IgD-negative memory B cell (primary cell): ENCODE results near the gene FTCD. TPM values are rescaled to one million over a fixed set of nuclear protein-coding genes. Genes with fewer than 3 reads are reported as not detected.
"Not testable (repeated sequence)": the region's sequence is repeated elsewhere in the genome, so short reads cannot be mapped to it uniquely, and the experiment has no call there.

Source experiments
- H3K27ac Mint-ChIP-seq, 3 donors: one replicate each; pipeline ENCODE4 v1.8.0; 2020 to 2022; ENCODE audit warnings: mild to moderate bottlenecking in 3 of 3, mixed read lengths in 3 of 3, moderate library complexity in 1 of 3
- H3K27me3 Mint-ChIP-seq: one replicate; pipeline ENCODE4 v1.8.0; 2021; ENCODE audit warnings: mixed read lengths
- H3K36me3 Mint-ChIP-seq: one replicate; pipeline ENCODE4 v1.8.0; 2020; ENCODE audit warnings: mild to moderate bottlenecking, mixed read lengths
- H3K4me1 Mint-ChIP-seq, 3 donors: one replicate each; pipeline ENCODE4 v1.8.0; 2020 to 2022; ENCODE audit warnings: mixed read lengths in 3 of 3, mild to moderate bottlenecking in 1 of 3
- H3K4me3 Mint-ChIP-seq, 4 donors: one replicate each; pipeline ENCODE4 v1.8.0; 2020 to 2022; ENCODE audit warnings: mild to moderate bottlenecking in 4 of 4, mixed read lengths in 4 of 4, moderate library complexity in 3 of 4
- H3K9me3 Mint-ChIP-seq, 3 donors: one replicate each; pipeline ENCODE4 v1.8.0; 2020 to 2021; ENCODE audit warnings: mixed read lengths in 3 of 3, mild to moderate bottlenecking in 1 of 3
- polyA plus RNA-seq: library from polyadenylated mRNA; unstranded; fragments of 300-500 nt; fragmentation: Illumina TruSeq; gene quantifications from one replicate; pipeline ENCODE4 v1.2.3, GENCODE V29; 2021

Gene FTCD
- polyA plus RNA-seq, 1 donor from 2014 or later = not detected

DNA sequence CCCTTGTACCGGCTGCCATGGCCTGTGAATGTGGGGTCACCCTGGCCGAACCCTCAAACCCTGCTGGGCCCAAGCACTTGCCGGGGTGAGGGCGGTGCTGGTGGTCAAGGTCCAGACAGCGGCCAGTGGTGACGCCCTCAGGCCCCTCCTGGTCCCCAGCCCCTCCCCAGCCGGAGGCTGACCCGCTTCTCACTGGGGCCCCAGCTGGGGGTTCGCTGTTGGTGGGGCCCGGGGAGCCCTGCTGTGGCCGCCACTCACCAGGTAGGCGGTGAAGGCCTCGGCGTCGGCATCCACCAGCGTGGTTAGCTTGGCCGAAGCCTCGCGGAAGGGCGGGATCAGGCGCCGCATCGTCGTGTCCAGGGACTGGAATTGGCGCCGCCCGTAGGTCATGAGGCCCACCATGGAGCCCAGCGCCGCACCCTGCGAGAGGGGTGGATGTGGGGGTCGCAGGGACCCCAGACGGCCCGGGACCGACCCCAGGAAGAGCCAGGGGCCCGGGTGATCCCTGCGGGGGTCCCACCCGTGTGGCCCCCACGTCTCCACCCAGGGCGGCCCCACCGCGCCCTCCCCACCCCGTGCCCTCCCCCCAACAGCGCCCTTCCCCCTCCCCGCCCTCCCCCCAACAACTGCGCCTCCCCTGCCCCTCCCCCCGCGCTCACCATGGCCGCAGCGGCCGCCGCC lies 10.1 kb downstream of the FTCD start:
- Mint-ChIP-seq H3K27ac (no peak overlapping the region), H3K4me3 (peak overlapping the region in 1 of 4 donors; percentile 45), H3K4me1 (peaks cover 6 to 9% (median 7%) of the 10 kb centered on the region in 3 donors), H3K36me3 (no peaks in the 10 kb centered on the region), H3K9me3 (no peaks in the 10 kb centered on the region), H3K27me3 (no peaks in the 10 kb centered on the region)

DNA sequence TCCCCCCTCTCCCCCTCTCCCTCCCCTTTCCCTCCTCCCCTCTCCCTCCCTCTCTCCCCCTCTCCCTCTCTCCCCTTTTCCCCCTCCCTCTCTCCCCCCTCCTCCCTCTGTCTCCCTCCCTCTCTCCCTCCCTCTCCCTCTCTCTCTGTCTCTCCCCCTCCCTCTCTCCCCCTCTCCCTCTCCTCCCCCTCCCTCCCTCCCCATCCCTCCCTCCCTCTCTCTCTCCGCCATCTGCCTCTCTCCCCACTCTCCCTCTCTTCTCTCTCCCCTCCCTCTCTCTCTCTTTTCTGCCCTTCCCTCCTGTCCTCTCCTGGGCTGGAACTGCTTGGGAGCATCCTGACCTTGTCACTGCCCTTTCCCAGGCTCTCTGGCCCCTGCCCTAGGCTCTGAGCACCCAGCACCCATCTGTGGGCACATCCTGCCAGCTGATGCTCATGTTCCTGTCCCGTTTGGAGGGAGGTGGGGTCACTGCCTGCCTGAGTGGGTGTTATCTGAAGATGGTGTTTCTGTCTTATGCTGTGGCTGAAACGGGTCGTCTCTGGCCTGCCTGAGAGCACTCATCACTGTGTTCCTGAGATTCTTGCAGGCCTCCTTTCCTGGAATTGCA lies 10.8 kb downstream of the FTCD start:
- H3K4me3 Mint-ChIP-seq = peak overlapping the region in 3 of 4 donors; percentile 25 to 81 (median 45)
- H3K27me3 Mint-ChIP-seq = no peaks in the 10 kb centered on the region
- H3K27ac Mint-ChIP-seq = no peak overlapping the region
- peaks cover 6 to 9% (median 7%) of the 10 kb centered on the region in 3 donors for H3K4me1 Mint-ChIP-seq
- no peaks in the 10 kb centered on the region for H3K9me3 Mint-ChIP-seq
- no peaks in the 10 kb centered on the region for H3K36me3 Mint-ChIP-seq

DNA sequence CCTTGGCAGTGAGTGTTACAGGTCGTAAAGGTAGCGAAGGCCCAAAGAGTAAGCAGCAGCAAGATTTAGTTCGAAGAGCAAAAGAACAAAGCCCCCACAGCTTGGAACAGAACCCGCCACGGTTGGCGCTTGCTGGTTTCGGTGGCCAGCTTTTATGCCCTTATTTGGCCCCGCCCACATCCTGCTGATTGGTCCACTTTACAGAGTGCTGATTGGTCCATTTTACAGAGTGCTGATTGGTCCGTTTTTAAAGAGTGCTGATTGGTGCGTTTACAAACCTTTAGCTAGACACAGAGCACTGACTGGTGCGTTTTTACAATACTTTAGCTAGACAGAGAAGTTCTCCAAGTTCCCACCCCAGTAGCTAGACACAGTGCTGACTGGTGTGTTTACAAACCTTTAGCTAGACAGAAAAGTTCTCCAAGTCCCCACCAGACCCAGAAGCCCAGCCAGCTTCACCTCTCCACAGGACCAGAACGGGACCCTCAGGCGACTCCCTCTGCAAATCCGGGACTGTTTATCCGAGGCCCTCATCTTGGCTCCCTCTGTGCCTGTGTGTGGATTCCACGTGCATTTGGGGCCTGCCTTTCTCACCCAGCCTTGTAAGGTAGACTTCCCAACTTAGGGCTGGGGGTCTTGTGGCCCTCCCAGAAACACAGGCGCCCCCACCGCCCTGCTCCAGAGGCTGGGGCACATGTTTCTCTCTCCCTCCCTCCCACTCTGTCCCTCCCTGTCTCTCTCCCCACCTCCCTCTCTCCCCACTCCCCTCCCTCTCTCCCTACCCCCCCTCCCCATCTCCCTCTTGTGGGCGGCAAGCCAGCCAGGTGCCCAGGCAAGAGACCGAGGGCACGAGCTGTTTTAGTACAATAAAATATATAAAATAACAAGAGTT lies 12.6 kb downstream of the FTCD start:
- peaks cover 6 to 9% (median 7%) of the 10 kb centered on the region in 3 donors for H3K4me1 Mint-ChIP-seq
- H3K36me3 Mint-ChIP-seq = no peaks in the 10 kb centered on the region
- H3K4me3 Mint-ChIP-seq = no peak overlapping the region

DNA sequence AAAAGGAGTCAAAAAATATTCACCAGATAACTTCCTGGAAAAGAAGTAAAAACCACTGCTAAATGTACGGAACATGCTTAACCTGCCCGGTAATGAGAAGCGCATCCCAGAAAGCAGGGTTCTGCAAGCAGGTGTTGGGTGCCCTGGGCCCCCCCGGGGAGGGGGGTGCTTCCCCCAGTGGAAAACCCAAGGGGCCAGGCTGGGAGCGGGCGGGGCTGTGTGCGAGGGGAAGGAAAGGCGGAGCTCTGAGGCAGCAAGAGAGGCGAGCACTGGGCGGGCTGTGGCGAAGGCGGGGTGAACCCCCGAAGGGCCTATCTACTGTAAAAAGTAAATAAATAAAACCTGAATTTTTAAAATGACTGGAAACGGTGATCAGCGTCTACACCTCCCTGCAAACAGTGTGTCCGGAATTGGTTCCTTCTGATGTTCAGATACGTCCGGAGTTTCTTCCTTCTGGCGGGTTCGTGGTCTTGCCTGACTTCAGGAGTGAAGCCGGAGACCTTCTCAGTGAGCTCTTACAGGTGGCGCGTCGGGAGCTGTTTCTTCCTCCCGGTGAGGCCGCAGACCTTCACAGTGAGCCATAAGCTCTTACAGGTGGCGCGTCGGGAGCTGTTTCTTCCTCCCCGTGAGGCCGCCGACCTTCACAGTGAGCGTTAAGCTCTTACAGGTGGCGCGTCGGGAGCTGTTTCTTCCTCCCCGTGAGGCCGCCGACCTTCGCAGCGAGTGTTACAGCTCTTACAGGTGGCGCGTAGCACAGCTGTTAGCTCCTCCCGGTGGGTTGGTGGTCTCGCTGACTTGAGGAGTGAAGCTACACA lies 13.4 kb downstream of the FTCD start:
- H3K4me1 Mint-ChIP-seq = peaks cover 6 to 9% (median 7%) of the 10 kb centered on the region in 3 donors
- no peak overlapping the region for H3K27ac Mint-ChIP-seq
- peaks cover 4% of the 10 kb centered on the region for H3K27me3 Mint-ChIP-seq
- H3K9me3 Mint-ChIP-seq = no peaks in the 10 kb centered on the region
- peak overlapping the region in 1 of 4 donors; percentile 8 for H3K4me3 Mint-ChIP-seq
- no peaks in the 10 kb centered on the region for H3K36me3 Mint-ChIP-seq

More for the DNA sequence above, 12.6 kb downstream of the FTCD start:
- Mint-ChIP-seq H3K9me3 (no peaks in the 10 kb centered on the region), H3K27me3 (peaks cover 3% of the 10 kb centered on the region), H3K27ac (no peak overlapping the region)

DNA sequence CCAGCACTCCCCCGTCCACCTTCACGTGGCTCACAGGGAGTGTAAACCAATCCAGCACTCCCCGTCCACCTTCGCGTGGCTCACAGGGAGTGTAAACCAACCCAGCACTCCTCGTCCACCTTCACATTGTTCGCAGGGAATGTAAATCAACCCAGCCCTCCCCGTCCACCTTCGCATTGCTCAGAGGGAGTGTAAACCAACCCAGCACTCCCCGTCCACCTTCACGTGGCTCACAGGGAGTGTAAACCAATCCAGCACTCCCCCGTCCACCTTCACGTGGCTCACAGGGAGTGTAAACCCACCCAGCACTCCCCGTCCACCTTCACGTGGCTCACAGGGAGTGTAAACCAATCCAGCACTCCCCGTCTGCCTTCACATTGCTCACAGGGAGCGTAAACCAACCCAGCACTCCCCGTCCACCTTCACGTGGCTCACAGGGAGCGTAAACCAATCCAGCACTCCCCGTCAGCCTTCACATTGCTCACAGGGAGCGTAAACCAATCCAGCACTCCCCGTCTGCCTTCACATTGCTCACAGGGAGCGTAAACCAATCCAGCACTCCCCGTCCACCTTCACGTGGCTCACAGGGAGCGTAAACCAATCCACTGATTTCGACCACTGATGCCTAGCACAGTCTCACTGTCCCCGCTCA lies 14.9 kb downstream of the FTCD start:
- H3K9me3 Mint-ChIP-seq, H3K27ac Mint-ChIP-seq, H3K36me3 Mint-ChIP-seq, H3K27me3 Mint-ChIP-seq, H3K4me3 Mint-ChIP-seq, H3K4me1 Mint-ChIP-seq: not testable (repeated sequence)

DNA sequence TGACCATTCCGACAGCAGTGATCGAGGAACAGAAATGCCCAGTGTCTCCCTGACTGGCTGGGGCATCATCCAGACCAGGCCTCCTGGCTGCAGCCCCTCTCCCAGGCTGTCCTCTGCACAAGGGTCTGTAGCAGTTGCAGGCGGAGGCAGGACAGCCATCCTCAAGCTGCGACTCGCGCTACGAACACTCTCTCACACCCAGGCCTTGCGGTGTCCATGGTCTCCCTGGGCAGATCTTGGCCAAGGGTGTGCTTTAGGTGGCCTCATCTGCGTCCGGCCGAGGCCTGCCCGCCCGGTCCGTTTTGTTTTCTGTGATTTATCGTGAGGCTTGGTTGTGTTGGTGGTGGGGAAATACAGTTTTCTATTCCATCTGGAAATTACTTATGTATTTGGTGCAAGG lies 15.7 kb downstream of the FTCD start:
- no peak overlapping the region for H3K4me3 Mint-ChIP-seq
- H3K9me3 Mint-ChIP-seq = no peaks in the 10 kb centered on the region
- peaks cover 4 to 9% (median 7%) of the 10 kb centered on the region in 3 donors for H3K4me1 Mint-ChIP-seq
- H3K27me3 Mint-ChIP-seq = peaks cover 6% of the 10 kb centered on the region
- H3K36me3 Mint-ChIP-seq = no peaks in the 10 kb centered on the region
- H3K27ac Mint-ChIP-seq = no peak overlapping the region

DNA sequence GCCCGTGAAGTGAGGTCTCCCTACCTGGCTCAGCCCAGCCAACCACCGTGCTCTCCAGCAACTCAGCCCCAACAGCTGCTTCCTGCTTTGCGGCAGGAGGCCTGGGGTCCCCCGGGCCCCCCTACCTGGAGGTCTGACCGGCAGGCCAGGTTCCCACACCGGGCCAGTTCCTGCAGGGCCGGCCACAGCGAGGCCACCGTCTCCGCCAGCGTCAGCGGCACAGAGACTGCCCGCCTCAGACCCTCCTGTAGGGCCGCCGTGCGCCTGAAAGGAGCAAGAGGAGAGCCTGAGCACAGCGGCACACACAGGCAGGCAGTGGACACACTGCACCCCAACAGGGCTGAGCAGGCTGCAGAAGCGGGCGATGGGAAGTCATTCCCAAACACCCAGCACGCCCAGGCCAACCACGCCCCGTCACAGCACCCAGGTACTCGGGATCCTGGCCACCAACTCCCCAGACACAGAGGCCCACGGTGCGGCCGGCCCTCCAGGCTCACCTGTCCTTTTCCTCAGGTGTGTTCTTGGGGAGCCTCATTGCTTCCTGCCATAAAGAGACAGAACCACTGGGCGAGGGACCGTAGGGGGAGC lies 16.9 kb downstream of the FTCD start:
- peaks cover 0 to 2% (median 2%) of the 10 kb centered on the region in 3 donors for H3K4me1 Mint-ChIP-seq
- no peak overlapping the region for H3K27ac Mint-ChIP-seq
- H3K36me3 Mint-ChIP-seq = no peaks in the 10 kb centered on the region
- peaks cover 6% of the 10 kb centered on the region for H3K27me3 Mint-ChIP-seq
- H3K4me3 Mint-ChIP-seq = no peak overlapping the region
- H3K9me3 Mint-ChIP-seq = no peaks in the 10 kb centered on the region

DNA sequence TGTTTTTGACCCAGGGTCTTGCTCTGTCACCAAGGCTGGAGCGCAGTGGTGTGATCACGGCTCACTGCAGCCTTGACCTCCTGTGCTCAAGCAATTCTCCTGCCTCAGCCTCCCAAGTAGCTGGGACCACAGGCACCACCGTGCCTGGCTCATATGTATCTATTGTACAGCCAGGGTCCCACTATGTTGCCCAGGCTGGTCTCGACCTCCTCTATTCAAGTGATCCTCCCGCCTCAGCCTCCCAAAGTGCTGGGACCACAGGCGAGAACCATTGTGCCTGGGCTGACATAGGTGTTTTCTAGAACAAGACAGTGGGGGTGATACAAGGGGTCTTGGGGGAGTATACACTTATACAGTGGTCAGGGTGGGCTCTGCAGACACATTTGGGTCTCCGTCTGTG lies 17.5 kb downstream of the FTCD start:
- no peak overlapping the region for H3K4me3 Mint-ChIP-seq
- H3K4me1 Mint-ChIP-seq = peaks cover 0 to 1% (median 0%) of the 10 kb centered on the region in 3 donors
- H3K36me3 Mint-ChIP-seq = no peaks in the 10 kb centered on the region
- H3K9me3 Mint-ChIP-seq = no peaks in the 10 kb centered on the region
- H3K27me3 Mint-ChIP-seq = peaks cover 6% of the 10 kb centered on the region
- H3K27ac Mint-ChIP-seq = no peak overlapping the region

DNA sequence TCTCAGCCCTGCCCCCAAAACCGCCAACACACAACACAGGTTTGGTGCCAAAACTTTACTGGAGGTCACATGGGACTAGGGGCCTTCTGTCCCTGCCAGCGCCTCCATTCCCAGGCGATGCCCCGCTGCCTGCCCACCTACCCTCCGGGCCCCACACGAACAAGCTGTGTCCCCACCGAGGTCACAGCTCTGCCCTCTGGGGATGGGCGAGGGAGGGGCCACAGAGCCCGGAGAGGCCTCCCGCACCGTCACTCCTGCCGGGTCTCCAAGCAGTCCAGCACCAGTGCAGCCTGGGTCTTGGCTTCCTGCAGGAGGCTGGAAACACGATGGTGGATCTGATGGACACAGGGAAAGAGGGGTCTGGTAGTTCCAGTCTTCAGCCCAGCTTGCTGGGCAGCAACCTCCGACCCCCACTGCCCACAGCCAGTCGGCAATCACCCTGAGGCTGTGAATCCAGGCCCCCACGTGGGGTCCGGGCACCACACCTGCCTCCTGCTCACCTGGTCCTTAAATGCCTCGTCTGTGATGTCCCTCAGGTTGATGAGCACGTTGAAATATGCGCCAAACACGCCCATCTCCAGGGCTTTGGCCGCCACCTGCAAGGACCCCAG lies 18.5 kb downstream of the FTCD start:
- Mint-ChIP-seq H3K27me3 (peaks cover 6% of the 10 kb centered on the region), H3K9me3 (no peaks in the 10 kb centered on the region), H3K4me3 (no peak overlapping the region), H3K36me3 (no peaks in the 10 kb centered on the region), H3K4me1 (no peaks in the 10 kb centered on the region), H3K27ac (no peak overlapping the region)

DNA sequence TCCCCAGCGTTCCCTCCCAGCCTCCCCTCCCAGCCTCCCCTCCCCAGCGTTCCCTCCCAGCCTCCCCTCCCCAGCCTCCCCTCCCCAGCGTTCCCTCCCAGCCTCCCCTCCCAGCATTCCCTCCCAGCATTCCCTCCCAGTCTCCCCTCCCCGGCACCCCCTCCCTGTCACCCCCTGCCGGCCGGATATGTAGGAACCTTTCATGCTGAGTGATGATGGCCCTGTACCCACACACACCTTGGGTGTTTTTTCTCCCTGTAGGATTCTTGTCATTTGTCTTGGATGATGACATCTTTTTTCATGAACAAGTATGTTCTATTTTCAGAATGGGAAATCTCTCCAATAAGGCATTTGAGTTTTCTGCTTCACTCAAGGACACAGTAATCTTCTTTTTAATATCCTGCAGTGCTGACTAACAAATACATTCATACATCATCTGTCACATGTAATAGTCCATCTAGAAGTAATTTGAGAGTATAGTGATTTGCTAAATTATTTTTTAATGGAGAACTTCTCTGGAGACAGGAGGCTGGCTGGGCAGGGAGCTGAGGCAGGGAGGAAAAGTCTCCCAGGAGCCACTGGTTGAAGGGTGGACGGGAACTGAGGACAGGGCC lies 19.5 kb downstream of the FTCD start:
- no peaks in the 10 kb centered on the region for H3K4me1 Mint-ChIP-seq
- peaks cover 6% of the 10 kb centered on the region for H3K27me3 Mint-ChIP-seq
- H3K9me3 Mint-ChIP-seq = no peaks in the 10 kb centered on the region
- no peak overlapping the region for H3K4me3 Mint-ChIP-seq
- no peak overlapping the region for H3K27ac Mint-ChIP-seq
- no peaks in the 10 kb centered on the region for H3K36me3 Mint-ChIP-seq

DNA sequence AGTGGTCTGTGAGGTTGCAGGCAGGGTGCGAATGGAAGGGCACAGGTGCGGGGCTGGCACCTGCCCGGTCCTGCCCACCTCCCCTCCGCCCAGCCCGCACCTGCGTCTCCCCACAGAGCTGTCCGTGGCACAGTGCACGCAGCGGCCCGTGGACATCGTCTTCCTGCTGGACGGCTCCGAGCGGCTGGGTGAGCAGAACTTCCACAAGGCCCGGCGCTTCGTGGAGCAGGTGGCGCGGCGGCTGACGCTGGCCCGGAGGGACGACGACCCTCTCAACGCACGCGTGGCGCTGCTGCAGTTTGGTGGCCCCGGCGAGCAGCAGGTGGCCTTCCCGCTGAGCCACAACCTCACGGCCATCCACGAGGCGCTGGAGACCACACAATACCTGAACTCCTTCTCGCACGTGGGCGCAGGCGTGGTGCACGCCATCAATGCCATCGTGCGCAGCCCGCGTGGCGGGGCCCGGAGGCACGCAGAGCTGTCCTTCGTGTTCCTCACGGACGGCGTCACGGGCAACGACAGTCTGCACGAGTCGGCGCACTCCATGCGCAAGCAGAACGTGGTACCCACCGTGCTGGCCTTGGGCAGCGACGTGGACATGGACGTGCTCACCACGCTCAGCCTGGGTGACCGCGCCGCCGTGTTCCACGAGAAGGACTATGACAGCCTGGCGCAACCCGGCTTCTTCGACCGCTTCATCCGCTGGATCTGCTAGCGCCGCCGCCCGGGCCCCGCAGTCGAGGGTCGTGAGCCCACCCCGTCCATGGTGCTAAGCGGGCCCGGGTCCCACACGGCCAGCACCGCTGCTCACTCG lies 23.3 kb downstream of the FTCD start:
- Mint-ChIP-seq H3K4me1 (no peaks in the 10 kb centered on the region), H3K4me3 (no peak overlapping the region), H3K27ac (peak overlapping the region in 1 of 3 donors; percentile 47), H3K36me3 (no peaks in the 10 kb centered on the region), H3K27me3 (peaks cover 2% of the 10 kb centered on the region), H3K9me3 (no peaks in the 10 kb centered on the region)

DNA sequence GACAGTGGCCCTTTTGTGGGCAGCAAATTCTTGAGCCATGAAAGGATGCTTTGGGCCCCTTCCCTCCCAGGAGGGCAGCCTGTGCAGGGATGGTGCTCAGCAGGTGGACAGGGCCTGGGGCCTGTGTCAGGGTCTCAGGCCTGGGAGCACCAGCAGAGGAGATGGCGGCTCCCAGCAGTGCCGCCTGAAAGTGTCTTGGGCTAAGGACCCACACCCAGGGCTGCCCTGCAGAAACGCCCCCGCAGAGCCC lies 23.9 kb downstream of the FTCD start:
- Mint-ChIP-seq H3K36me3 (no peaks in the 10 kb centered on the region), H3K27me3 (peaks cover 2% of the 10 kb centered on the region), H3K4me3 (no peak overlapping the region), H3K4me1 (no peaks in the 10 kb centered on the region), H3K27ac (no peak overlapping the region), H3K9me3 (no peaks in the 10 kb centered on the region)
